A549 (cell line): Measurements from ENCODE around the gene SEC61B. TPM values are rescaled to one million over a fixed set of nuclear protein-coding genes. Genes with fewer than 3 reads are reported as not detected.

Experiments used
- ATAC-seq, 2 experiments: fragments of 200-7000 bp in 1 of 2; fragments of >200 bp in 1 of 2; cut with Nextera tagmentation in 1 of 2; cut with Tn5 transposase in 1 of 2; 3 replicates each; pipeline versions ENCODE4 v1.8.0 to v1.9.1; 2018 to 2020; ENCODE audit warnings: mild to moderate bottlenecking in 1 of 2, moderate library complexity in 1 of 2
- CTCF ChIA-PET: fragments of 300-600 bp; sonication (Branson Sonifier 250); formaldehyde crosslinking; extraction: SDS; loops from one replicate; lab custom pipeline; 2021; ENCODE audit warnings: antibody characterized with exemption, inconsistent platforms; lab: Yijun Ruan, JAX
- POLR2A ChIA-PET: fragments of 350-600 bp; formaldehyde crosslinking; extraction: SDS; loops from one replicate; lab custom pipeline; 2021; ENCODE audit warnings: antibody characterized with exemption, inconsistent platforms; lab: Yijun Ruan, JAX
- DNase-seq, 2 experiments: peaks; one replicate each; pipeline versions ENCODE4 v3.0.0 to v3.0.0-alpha.2; 2011 to 2016; ENCODE audit warnings: low read depth in 1 of 2, low spot score in 1 of 2
- FAIRE-seq: peaks from 2 replicates; lab custom pipeline; 2011; peaks lifted over from hg19 to GRCh38; lab: Jason Lieb, UNC
- H3K27ac ChIP-seq, 2 experiments: fragments of >200 bp; sonication (Bioruptor Twin); formaldehyde crosslinking; 3 replicates each; pipeline ENCODE4 v1.5.1; 2016 to 2017
- H3K4me1 ChIP-seq: fragments of >200 bp; sonication (Bioruptor Twin); formaldehyde crosslinking; 3 replicates; pipeline ENCODE4 v1.6.1; 2016
- H3K4me2 ChIP-seq: fragments of >200 bp; sonication (Bioruptor Twin); formaldehyde crosslinking; 3 replicates; pipeline ENCODE4 v1.6.1; 2016
- H3K4me3 ChIP-seq: fragments of >200 bp; sonication (Bioruptor Twin); formaldehyde crosslinking; 3 replicates; pipeline ENCODE4 v1.5.1; 2016
- H3K9me3 ChIP-seq: fragments of >200 bp; sonication (Bioruptor Twin); formaldehyde crosslinking; 3 replicates; pipeline ENCODE4 v1.6.1; 2016
- BHLHE40 ChIP-seq: IDR thresholded peaks from 2 replicates; pipeline ENCODE4 v1.6.1; 2012; ENCODE audit warnings: low read depth, low read length, inconsistent platforms
- CBX2 ChIP-seq: fragments of 200-600 bp; sonication (generic); IDR thresholded peaks from 2 replicates; pipeline ENCODE4 v1.6.1; 2016; ENCODE audit warnings: low read depth, mild to moderate bottlenecking, borderline replicate concordance
- EHMT2 ChIP-seq: fragments of 200-600 bp; sonication (generic); IDR thresholded peaks from 2 replicates; pipeline ENCODE4 v1.6.1; 2016; ENCODE audit warnings: antibody characterized with exemption, low read depth, mild to moderate bottlenecking, moderate library complexity
- ESRRA ChIP-seq: fragments of 150-350 bp; IDR thresholded peaks from 2 replicates; pipeline ENCODE4 v1.6.1; 2014; ENCODE audit warnings: mild to moderate bottlenecking, low read length, borderline replicate concordance
- FOSB ChIP-seq: fragments of 250-450 bp; sonication (Bioruptor Pico); IDR thresholded peaks from 2 replicates; pipeline ENCODE4 v1.5.0; 2020; ENCODE audit warnings: mild to moderate bottlenecking, moderate library complexity
- FOXS1 ChIP-seq: fragments of 250-450 bp; sonication (Bioruptor Pico); IDR thresholded peaks from 2 replicates; pipeline ENCODE4 v1.5.0; 2020; ENCODE audit warnings: mild to moderate bottlenecking, moderate library complexity
- GATA3 ChIP-seq: IDR thresholded peaks from 2 replicates; pipeline ENCODE4 v1.6.1; 2012; ENCODE audit warnings: borderline replicate concordance
- HOXA7 ChIP-seq: fragments of 250-450 bp; sonication (Bioruptor Pico); IDR thresholded peaks from 2 replicates; pipeline ENCODE4 v1.5.0; 2020; ENCODE audit warnings: mild to moderate bottlenecking, moderate library complexity
- HOXB5 ChIP-seq: fragments of 250-450 bp; sonication (Bioruptor Pico); IDR thresholded peaks from 2 replicates; pipeline ENCODE4 v1.5.0; 2020; ENCODE audit warnings: mild to moderate bottlenecking, moderate library complexity
- JUN ChIP-seq, 2 experiments: fragments of >200 bp; sonication (Bioruptor Twin); formaldehyde crosslinking; IDR thresholded peaks; 2 replicates in 1 of 2; 3 replicates in 1 of 2; pipeline ENCODE4 v1.6.1; 2016 to 2017
- NFE2L2 ChIP-seq: fragments of 150-350 bp; conservative IDR thresholded peaks from 2 replicates; pipeline ENCODE4 v1.6.1; 2014; ENCODE audit warnings: low read length
- PHF8 ChIP-seq: fragments of 200-600 bp; sonication (generic); IDR thresholded peaks from 2 replicates; pipeline ENCODE4 v1.6.1; 2016; ENCODE audit warnings: low read depth, mild to moderate bottlenecking, antibody characterized with exemption, moderate library complexity, borderline replicate concordance
- RAD21 ChIP-seq, 2 experiments: fragments of >200 bp in 1 of 2; sonication (Bioruptor Twin) in 1 of 2; formaldehyde crosslinking in 1 of 2; IDR thresholded peaks in 1 of 2; conservative IDR thresholded peaks in 1 of 2; 2 replicates in 1 of 2; 3 replicates in 1 of 2; pipeline ENCODE4 v1.6.1; 2012 to 2018; ENCODE audit warnings: inconsistent platforms in 1 of 2
- RARB ChIP-seq: fragments of 250-450 bp; sonication (Bioruptor Pico); IDR thresholded peaks from 2 replicates; pipeline ENCODE4 v1.8.0; 2021; ENCODE audit warnings: mild to moderate bottlenecking, moderate library complexity
- RCOR1 ChIP-seq: fragments of 150-350 bp; IDR thresholded peaks from 2 replicates; pipeline ENCODE4 v1.6.1; 2014; ENCODE audit warnings: antibody characterized with exemption, low read length, low read depth
- RFX5 ChIP-seq: fragments of 450-650 bp; IDR thresholded peaks from 2 replicates; pipeline ENCODE4 v1.7.1; 2014; ENCODE audit warnings: antibody characterized with exemption, mild to moderate bottlenecking, moderate library complexity
- RNF2 ChIP-seq: fragments of 200-600 bp; sonication (generic); IDR thresholded peaks from 2 replicates; pipeline ENCODE4 v1.6.1; 2016; ENCODE audit warnings: low read depth, mild to moderate bottlenecking, antibody characterized with exemption, moderate library complexity, borderline replicate concordance
- TFCP2L1 ChIP-seq: fragments of 250-450 bp; sonication (Bioruptor Pico); IDR thresholded peaks from 2 replicates; pipeline ENCODE4 v1.5.0; 2021; ENCODE audit warnings: mild to moderate bottlenecking
- TP53 ChIP-seq: fragments of 250-450 bp; sonication (Bioruptor Pico); IDR thresholded peaks from 2 replicates; pipeline ENCODE4 v1.5.0; 2021; ENCODE audit warnings: mild to moderate bottlenecking, moderate library complexity
- ZC3H11A ChIP-seq: fragments of 450-650 bp; IDR thresholded peaks from 2 replicates; pipeline ENCODE4 v1.6.1; 2014; ENCODE audit warnings: antibody characterized with exemption, mild to moderate bottlenecking
- WGBS: methylation state at CpG from one replicate; pipeline ENCODE4 v1.1.6; 2017; ENCODE audit errors: missing lambda C conversion rate; 5-methylcytosine and 5-hydroxymethylcytosine counted together
- polyA plus RNA-seq, 4 experiments: library from polyadenylated mRNA; depleted of rRNA in 3 of 4; stranded (reverse); fragments of >200 nt; fragmentation: RNase III in 1 of 4; extraction: RNeasy Plus Mini Kit Qiagen cat#74134 plus additional on column Dnase treatment in 1 of 4; gene quantifications; 2 replicates in 3 of 4; 3 replicates in 1 of 4; pipeline ENCODE4 v1.2.3, GENCODE V29; 2011 to 2017
- TF ChIP-seq, protein P1 (sequence below): IDR thresholded peaks from 2 replicates; pipeline ENCODE4 v1.6.1; 2012
- TF ChIP-seq, protein P2 (sequence below): fragments of 450-650 bp; IDR thresholded peaks from 2 replicates; pipeline ENCODE4 v1.6.1; 2014; ENCODE audit warnings: antibody characterized with exemption
- TF ChIP-seq, protein P3 (sequence below): fragments of >200 bp; sonication (Bioruptor Twin); formaldehyde crosslinking; IDR thresholded peaks from 3 replicates; pipeline ENCODE4 v1.5.1; 2016
- TF ChIP-seq, protein P4 (sequence below): fragments of >200 bp; sonication (Bioruptor Twin); formaldehyde crosslinking; IDR thresholded peaks from 3 replicates; pipeline ENCODE4 v1.6.1; 2016

Gene SEC61B
- polyA plus RNA-seq, 2 of the 4 experiments (the other 2 are of a cell fraction), result 194 to 275 TPM

DNA sequence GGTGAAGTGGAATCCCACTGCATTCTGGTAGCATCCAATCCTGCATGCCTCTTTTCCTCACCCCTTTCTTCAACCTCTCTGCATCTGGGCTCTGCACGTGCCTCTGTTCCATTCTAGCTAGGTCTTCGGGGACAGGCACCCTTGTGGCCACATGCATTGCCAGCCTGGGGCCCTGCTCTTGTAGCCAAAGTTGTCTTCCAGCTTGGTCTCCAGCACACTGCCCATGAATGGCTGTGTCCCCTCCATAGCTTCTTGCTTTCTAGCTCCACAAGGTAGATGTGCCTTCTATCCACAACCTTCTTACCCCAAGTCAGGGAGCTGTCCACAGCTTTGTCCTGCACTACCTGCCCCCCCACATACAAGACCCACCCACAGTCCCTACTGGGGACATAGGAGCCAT is 32.9 kb upstream of the SEC61B start:
- TF ChIP-seq RFX5 (no peak), EHMT2 (no peak), RAD21 (conservative IDR thresholded peaks at IDR 0.05 in 1 of 2, IDR thresholded peaks at IDR 0.05 in 1 of 2) (no peak), HOXB5 (CRISPR knock-in tag) (no peak), JUN (IDR thresholded peaks at IDR 0.05) (no peak), RARB (CRISPR knock-in tag) (no peak), ESRRA (no peak), TFCP2L1 (CRISPR knock-in tag) (no peak), TP53 (no peak), GATA3 (no peak), FOXS1 (CRISPR knock-in tag) (no peak), FOSB (no peak), ZC3H11A (no peak), RCOR1 (no peak), HOXA7 (CRISPR knock-in tag) (no peak)
- TF ChIP-seq, protein P1, sequence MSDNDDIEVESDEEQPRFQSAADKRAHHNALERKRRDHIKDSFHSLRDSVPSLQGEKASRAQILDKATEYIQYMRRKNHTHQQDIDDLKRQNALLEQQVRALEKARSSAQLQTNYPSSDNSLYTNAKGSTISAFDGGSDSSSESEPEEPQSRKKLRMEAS, result no peak
- TF ChIP-seq, protein P2, sequence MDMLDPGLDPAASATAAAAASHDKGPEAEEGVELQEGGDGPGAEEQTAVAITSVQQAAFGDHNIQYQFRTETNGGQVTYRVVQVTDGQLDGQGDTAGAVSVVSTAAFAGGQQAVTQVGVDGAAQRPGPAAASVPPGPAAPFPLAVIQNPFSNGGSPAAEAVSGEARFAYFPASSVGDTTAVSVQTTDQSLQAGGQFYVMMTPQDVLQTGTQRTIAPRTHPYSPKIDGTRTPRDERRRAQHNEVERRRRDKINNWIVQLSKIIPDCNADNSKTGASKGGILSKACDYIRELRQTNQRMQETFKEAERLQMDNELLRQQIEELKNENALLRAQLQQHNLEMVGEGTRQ, result no peak
- CTCF ChIA-PET, result interaction anchor here (1.0 to 5.7 kb wide), 2 partner anchors 8 to 15 kb away, joined by 3 to 66 read pairs; no protein-coding TSS in a partner anchor
- ATAC-seq, result no peak
- no peak for DNase-seq
- H3K4me2 ChIP-seq, result no peak overlapping the region
- H3K9me3 ChIP-seq, result no peaks in the 10 kb centered on the region
- POLR2A ChIA-PET, result no interaction called here
- no peak overlapping the region for H3K4me3 ChIP-seq
- no peak overlapping the region for H3K27ac ChIP-seq
- H3K4me1 ChIP-seq, result no peaks in the 10 kb centered on the region
- FAIRE-seq, result no peak
- 6% methylated on average over 2 of the region's 2 CpGs for WGBS

DNA sequence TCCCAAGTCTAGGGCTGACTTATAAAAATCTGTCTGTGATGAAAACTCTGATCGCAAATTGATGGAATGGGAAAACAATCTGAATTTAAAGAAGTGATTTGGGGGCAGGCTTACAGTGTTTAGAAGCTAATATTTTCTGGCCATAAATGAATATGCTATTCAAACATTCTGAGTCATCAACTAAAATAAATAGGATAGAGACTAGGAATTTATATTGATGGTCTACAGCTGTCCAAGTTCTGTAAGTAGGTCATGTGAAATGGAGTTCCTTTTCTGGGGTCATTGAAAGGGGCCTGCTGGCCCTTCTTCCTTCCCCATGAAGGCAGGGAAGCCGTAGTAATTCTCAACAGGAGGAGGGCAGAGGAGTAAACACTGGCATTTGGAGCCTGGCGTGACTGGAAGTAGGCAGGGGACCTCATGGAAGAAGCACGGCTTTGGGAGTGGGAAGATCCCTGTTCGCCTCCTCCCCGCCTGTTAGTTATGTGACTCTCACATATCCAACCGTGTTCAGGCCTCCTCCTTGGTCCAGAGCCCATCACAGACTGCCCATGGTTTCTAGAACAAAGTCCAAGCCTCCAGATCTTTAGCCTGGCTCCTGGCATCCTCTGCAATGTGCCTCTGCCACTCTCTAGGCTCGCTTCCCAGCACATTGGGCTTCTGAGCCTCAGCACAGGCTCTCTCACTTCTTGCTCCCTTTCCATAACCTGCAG is 32.0 kb upstream of the SEC61B start:
- H3K4me1 ChIP-seq, result no peaks in the 10 kb centered on the region
- no peaks in the 10 kb centered on the region for H3K9me3 ChIP-seq
- no peak overlapping the region for H3K4me3 ChIP-seq
- 16% methylated on average over 8 of the region's 8 CpGs for WGBS
- POLR2A ChIA-PET, result no interaction called here
- FAIRE-seq (no peak), DNase-seq (no peak), ATAC-seq (no peak)
- no peak for TF ChIP-seq BHLHE40
- no peak for TF ChIP-seq NFE2L2
- TF ChIP-seq RCOR1, result no peak
- TF ChIP-seq RAD21 (conservative IDR thresholded peaks at IDR 0.05 in 1 of 2, IDR thresholded peaks at IDR 0.05 in 1 of 2), result no peak
- TF ChIP-seq, protein P3, sequence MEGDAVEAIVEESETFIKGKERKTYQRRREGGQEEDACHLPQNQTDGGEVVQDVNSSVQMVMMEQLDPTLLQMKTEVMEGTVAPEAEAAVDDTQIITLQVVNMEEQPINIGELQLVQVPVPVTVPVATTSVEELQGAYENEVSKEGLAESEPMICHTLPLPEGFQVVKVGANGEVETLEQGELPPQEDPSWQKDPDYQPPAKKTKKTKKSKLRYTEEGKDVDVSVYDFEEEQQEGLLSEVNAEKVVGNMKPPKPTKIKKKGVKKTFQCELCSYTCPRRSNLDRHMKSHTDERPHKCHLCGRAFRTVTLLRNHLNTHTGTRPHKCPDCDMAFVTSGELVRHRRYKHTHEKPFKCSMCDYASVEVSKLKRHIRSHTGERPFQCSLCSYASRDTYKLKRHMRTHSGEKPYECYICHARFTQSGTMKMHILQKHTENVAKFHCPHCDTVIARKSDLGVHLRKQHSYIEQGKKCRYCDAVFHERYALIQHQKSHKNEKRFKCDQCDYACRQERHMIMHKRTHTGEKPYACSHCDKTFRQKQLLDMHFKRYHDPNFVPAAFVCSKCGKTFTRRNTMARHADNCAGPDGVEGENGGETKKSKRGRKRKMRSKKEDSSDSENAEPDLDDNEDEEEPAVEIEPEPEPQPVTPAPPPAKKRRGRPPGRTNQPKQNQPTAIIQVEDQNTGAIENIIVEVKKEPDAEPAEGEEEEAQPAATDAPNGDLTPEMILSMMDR, result no peak
- TF ChIP-seq RNF2, result no peak
- TF ChIP-seq TFCP2L1 (CRISPR knock-in tag), result no peak
- TF ChIP-seq, protein P2, result no peak
- no peak for TF ChIP-seq HOXA7 (CRISPR knock-in tag)
- TF ChIP-seq, protein P4, sequence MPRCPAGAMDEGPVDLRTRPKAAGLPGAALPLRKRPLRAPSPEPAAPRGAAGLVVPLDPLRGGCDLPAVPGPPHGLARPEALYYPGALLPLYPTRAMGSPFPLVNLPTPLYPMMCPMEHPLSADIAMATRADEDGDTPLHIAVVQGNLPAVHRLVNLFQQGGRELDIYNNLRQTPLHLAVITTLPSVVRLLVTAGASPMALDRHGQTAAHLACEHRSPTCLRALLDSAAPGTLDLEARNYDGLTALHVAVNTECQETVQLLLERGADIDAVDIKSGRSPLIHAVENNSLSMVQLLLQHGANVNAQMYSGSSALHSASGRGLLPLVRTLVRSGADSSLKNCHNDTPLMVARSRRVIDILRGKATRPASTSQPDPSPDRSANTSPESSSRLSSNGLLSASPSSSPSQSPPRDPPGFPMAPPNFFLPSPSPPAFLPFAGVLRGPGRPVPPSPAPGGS, result no peak
- TF ChIP-seq CBX2, result no peak
- TF ChIP-seq PHF8, result no peak
- no peak for TF ChIP-seq FOXS1 (CRISPR knock-in tag)
- H3K4me2 ChIP-seq, result no peak overlapping the region
- CTCF ChIA-PET, result interaction anchor here (1.0 kb wide), 1 partner anchor 16 kb away, joined by 3 read pairs; no protein-coding TSS in a partner anchor
- no peak overlapping the region for H3K27ac ChIP-seq
